ENCODE data around the gene TNFAIP1.
A peak's percentile ranks its signal among the peaks of the same experiment; 100 is the strongest.

The TNFAIP1 gene

DNA sequence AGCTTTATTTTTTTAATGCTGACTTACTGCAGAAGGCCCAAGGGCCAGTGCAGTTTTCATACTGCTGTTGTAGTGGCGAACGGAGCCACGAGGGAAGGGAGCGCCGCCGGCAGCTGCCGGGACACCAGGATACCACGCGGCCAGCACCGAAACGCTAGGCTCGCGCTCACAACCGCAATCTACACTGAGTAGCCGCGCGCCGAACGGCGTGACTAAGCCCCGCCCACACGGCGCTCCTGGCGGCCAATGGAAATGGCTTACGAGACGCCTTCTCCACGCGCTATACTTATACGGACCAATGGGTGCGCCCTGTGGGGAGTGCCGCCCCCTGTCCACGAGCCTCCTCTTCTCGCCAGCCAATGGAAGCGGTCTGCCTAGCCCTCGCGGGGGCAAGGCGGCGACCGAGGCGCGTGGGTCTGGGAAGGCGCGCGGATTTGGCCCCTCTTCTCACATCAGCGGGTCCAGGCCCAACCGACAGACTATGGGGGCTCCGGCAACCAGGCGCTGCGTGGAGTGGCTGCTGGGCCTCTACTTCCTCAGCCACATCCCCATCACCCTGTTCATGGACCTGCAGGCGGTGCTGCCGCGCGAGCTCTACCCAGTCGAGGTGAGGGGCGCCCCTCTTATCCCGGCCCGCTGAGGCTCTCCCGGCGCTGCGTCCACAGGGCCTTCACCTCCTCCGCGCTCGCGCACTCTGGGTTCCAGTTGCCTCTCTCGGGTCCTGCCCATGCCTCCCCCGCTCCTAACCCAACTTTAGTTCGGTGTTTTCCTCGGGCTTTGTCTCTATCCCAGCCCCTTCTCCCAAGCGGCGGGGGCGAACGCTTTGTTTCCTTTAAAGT is 16.6 kb upstream of the TNFAIP1 start, which contains the start of gene TMEM97:
TMEM97 (plus strand) TSS at position 442 of the 839 bp plus-strand sequence; CDS start at position 482, 40 bp downstream.
- Histone ChIP-seq H4K20me1 (ENCODE audit: insufficient read depth, low read length) (peaks cover 14% of the 10 kb centered on the region; the same call in 1 of the 2 replicates), H3K79me2 (ENCODE audit: insufficient read depth, low read length) (peaks cover 54% of the 10 kb centered on the region), H3K9ac (ENCODE audit: low read depth, low read length) (peak within 1 kb of the TSS; percentile 68)

DNA sequence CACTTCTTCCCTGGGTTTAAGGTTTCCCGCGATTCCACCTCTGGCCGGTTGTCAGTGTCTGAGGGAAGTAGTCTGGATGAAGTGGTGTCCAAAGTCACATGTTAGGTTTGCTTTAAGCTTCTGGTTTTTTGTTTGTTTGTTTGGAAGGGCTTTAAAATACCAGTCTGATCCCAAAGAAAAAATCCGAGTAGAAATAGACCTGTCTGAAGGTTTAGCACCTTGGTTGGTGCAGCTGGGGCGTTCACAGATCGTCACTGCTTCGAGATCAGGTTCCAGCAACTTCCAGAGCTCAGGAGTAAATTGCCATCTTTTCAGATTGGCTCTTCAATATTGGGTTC is 16.0 kb upstream of the TNFAIP1 start:
- Histone ChIP-seq H3K4me2 (ENCODE audit: insufficient read depth, low read length) (peak overlapping the region; percentile 77), H3K9ac (ENCODE audit: low read depth, low read length) (peak overlapping the region; percentile 68), H3K4me3 (ENCODE audit: low read depth in 1 of 2, low read length in 2 of 2) (peak overlapping the region; percentile 65 to 67), H3K9me3 (ENCODE audit: insufficient read depth, low read length, severe bottlenecking) (no peaks in the 10 kb centered on the region), H3K27me3 (ENCODE audit: insufficient read depth, low read length, poor library complexity) (no peaks in the 10 kb centered on the region), H3K79me2 (ENCODE audit: insufficient read depth, low read length) (peaks cover 60% of the 10 kb centered on the region), H4K20me1 (ENCODE audit: insufficient read depth, low read length) (peaks cover 16% of the 10 kb centered on the region; the same call in 1 of the 2 replicates), H3K4me1 (ENCODE audit: insufficient read depth, low read length) (peaks cover 44% of the 10 kb centered on the region), H3K27ac (ENCODE audit: low read length) (peak overlapping the region; percentile 70), H3K36me3 (ENCODE audit: insufficient read depth, low read length) (peaks cover 21% of the 10 kb centered on the region), H2AFZ (ENCODE audit: low read depth, low read length) (peak overlapping the region; percentile 82)
- no peak for ATAC-seq (ENCODE audit: insufficient read depth, low read depth)
- DNase-seq, result no peak
- TF ChIP-seq, protein P1, sequence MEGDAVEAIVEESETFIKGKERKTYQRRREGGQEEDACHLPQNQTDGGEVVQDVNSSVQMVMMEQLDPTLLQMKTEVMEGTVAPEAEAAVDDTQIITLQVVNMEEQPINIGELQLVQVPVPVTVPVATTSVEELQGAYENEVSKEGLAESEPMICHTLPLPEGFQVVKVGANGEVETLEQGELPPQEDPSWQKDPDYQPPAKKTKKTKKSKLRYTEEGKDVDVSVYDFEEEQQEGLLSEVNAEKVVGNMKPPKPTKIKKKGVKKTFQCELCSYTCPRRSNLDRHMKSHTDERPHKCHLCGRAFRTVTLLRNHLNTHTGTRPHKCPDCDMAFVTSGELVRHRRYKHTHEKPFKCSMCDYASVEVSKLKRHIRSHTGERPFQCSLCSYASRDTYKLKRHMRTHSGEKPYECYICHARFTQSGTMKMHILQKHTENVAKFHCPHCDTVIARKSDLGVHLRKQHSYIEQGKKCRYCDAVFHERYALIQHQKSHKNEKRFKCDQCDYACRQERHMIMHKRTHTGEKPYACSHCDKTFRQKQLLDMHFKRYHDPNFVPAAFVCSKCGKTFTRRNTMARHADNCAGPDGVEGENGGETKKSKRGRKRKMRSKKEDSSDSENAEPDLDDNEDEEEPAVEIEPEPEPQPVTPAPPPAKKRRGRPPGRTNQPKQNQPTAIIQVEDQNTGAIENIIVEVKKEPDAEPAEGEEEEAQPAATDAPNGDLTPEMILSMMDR (IDR thresholded peaks at IDR 0.05; ENCODE audit: borderline replicate concordance, extremely low read depth, low read length, poor library complexity, severe bottlenecking), result no peak
- no peak for TF ChIP-seq EZH2 (IDR thresholded peaks at IDR 0.05; ENCODE audit: borderline replicate concordance, low read depth, low read length, severe bottlenecking)

More for the DNA sequence above, 16.6 kb upstream of the TNFAIP1 start, which contains the start of gene TMEM97:
- Histone ChIP-seq H2AFZ (ENCODE audit: low read depth, low read length) (peak within 1 kb of the TSS; percentile 82), H3K27ac (ENCODE audit: low read length) (peak within 1 kb of the TSS; percentile 77), H3K9me3 (ENCODE audit: insufficient read depth, low read length, severe bottlenecking) (no peaks in the 10 kb centered on the region), H3K4me1 (ENCODE audit: insufficient read depth, low read length) (peaks cover 44% of the 10 kb centered on the region), H3K27me3 (ENCODE audit: insufficient read depth, low read length, poor library complexity) (peaks cover under 1% of the 10 kb centered on the region), H3K4me2 (ENCODE audit: insufficient read depth, low read length) (peak within 1 kb of the TSS; percentile 77), H3K4me3 (ENCODE audit: low read depth in 1 of 2, low read length in 2 of 2) (peak within 1 kb of the TSS; percentile 65 to 67), H3K36me3 (ENCODE audit: insufficient read depth, low read length) (peaks cover 20% of the 10 kb centered on the region)
- no peak for TF ChIP-seq EZH2 (IDR thresholded peaks at IDR 0.05; ENCODE audit: borderline replicate concordance, low read depth, low read length, severe bottlenecking)
- TF ChIP-seq, protein P1 (IDR thresholded peaks at IDR 0.05; ENCODE audit: borderline replicate concordance, extremely low read depth, low read length, poor library complexity, severe bottlenecking), result peak; percentile 39
- DNase-seq (peak; percentile 97), ATAC-seq (ENCODE audit: insufficient read depth, low read depth) (peak; percentile 98)

DNA sequence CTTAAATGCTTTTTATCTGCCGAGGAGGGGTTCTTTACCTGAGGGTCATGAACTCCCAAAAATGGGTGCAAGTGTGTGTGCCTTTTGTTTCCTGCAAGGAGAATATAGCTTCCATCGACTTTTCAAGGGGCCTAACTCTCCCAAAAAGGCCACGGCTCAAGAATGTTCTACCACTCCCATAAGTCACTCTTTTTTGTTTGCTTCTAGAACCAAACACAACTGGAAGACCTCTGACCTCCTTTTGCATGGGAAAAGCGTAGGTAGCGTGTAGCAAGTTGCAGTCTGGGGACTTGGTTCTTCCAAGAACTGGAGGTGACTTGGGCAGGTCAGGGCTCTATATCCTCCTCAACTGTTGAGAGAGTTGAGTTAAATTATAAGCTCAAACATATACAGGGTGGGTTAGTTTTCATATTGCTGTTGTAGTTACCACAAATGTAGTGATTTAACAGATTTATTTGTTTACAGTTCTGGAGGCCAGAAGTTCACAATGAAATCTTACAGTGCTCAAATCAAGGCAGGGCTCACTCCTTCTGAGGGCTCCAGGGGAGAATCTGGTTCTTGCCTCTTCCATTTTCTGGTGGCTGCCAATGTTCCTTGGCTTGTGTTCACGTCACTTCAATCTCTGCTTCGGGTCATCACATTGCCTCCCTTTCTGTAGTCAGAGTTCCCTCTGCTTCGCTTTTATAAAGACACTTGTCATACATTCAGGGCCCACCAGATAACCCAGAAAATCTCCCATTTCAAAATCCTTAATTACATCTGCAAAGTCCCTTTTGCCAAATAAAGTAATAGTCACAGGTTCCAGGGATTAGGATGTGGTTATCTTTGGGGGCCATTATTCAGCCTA is 15.1 kb upstream of the TNFAIP1 start:
- no peaks in the 10 kb centered on the region for H3K9me3 ChIP-seq (ENCODE audit: insufficient read depth, low read length, severe bottlenecking)
- no peak overlapping the region for H2AFZ ChIP-seq (ENCODE audit: low read depth, low read length)
- H3K9ac ChIP-seq (ENCODE audit: low read depth, low read length), result peak overlapping the region; percentile 68
- H3K4me2 ChIP-seq (ENCODE audit: insufficient read depth, low read length), result peak overlapping the region; percentile 77
- peak overlapping the region; percentile 70 for H3K27ac ChIP-seq (ENCODE audit: low read length)
- peaks cover 68% of the 10 kb centered on the region for H3K79me2 ChIP-seq (ENCODE audit: insufficient read depth, low read length)
- peak overlapping the region; percentile 65 to 67; a peak in 3 of 4 replicates for H3K4me3 ChIP-seq (ENCODE audit: low read depth in 1 of 2, low read length in 2 of 2)
- no peak for DNase-seq
- peaks cover 44% of the 10 kb centered on the region for H3K4me1 ChIP-seq (ENCODE audit: insufficient read depth, low read length)
- no peaks in the 10 kb centered on the region for H3K27me3 ChIP-seq (ENCODE audit: insufficient read depth, low read length, poor library complexity)
- no peak for ATAC-seq (ENCODE audit: insufficient read depth, low read depth)
- TF ChIP-seq, protein P1 (IDR thresholded peaks at IDR 0.05; ENCODE audit: borderline replicate concordance, extremely low read depth, low read length, poor library complexity, severe bottlenecking), result no peak
- no peak for TF ChIP-seq EZH2 (IDR thresholded peaks at IDR 0.05; ENCODE audit: borderline replicate concordance, low read depth, low read length, severe bottlenecking)
- H3K36me3 ChIP-seq (ENCODE audit: insufficient read depth, low read length), result peaks cover 29% of the 10 kb centered on the region
- peaks cover 24% of the 10 kb centered on the region; the same call in 1 of the 2 replicates for H4K20me1 ChIP-seq (ENCODE audit: insufficient read depth, low read length)
